ENCODE results near the gene LMBR1. TPM values are rescaled to one million over a fixed set of nuclear protein-coding genes. Genes with fewer than 3 reads are reported as not detected.

The LMBR1 gene
- total and polyA plus RNA-seq, 2 donors (not counting 3 experiments of a cell fraction or from before 2014, with no cell fraction given): 14.0 to 72.9 TPM

GRCh38 chr7:156754201-156754600 lies 138.8 kb downstream of the LMBR1 start:
- no peak overlapping the region for H2AFZ ChIP-seq (ENCODE audit: low read depth, low read length)
- TF ChIP-seq JUN (IDR thresholded peaks at IDR 0.05; ENCODE audit: borderline replicate concordance, insufficient read depth, insufficient read length, low read depth): no peak
- H3K27ac ChIP-seq (ENCODE audit: insufficient read depth, low read depth, low read length): no peak overlapping the region
- no peaks in the 10 kb centered on the region for H4K20me1 ChIP-seq (replicated peaks; ENCODE audit: control insufficient read depth, extremely low read depth, insufficient read depth, low read length)
- FAIRE-seq (peak; percentile 18), DNase-seq (ENCODE audit: low read depth, low spot score) (no peak)
- no peaks in the 10 kb centered on the region for H3K9me3 ChIP-seq (replicated peaks; ENCODE audit: control insufficient read depth, insufficient read depth, low read length)
- H3K79me2 ChIP-seq (ENCODE audit: control insufficient read depth, insufficient read depth, low read length): no peaks in the 10 kb centered on the region
- H3K4me2 ChIP-seq (ENCODE audit: insufficient read depth, low read length): no peak overlapping the region
- no peak overlapping the region for H3K9ac ChIP-seq (replicated peaks; ENCODE audit: extremely low read depth, insufficient read depth, low read length)
- no peak overlapping the region for H3K4me3 ChIP-seq (replicated peaks in 1 of 3; ENCODE audit: insufficient read depth in 1 of 3, low read depth in 1 of 3, low read length in 3 of 3)
- H3K27me3 ChIP-seq (ENCODE audit: control insufficient read depth in 2 of 2, insufficient read depth in 2 of 2, low read length in 2 of 2): no peaks in the 10 kb centered on the region
- ChIA-PET CTCF (interaction anchor here (0.8 to 3.0 kb wide), 2 partner anchors 10 to 17 kb away, joined by 3 to 7 read pairs; no protein-coding TSS in a partner anchor), POLR2A (no interaction called here)
- intact Hi-C loops (cut with micrococcal nuclease): no loop called here
- H3K36me3 ChIP-seq (ENCODE audit: control insufficient read depth in 2 of 2, extremely low read depth in 1 of 2, insufficient read depth in 2 of 2, low read length in 2 of 2): peaks cover 0 to 5% of the 10 kb centered on the region in 2 experiments
- dilution Hi-C loops (cut with MboI; ENCODE audit: extremely low pct_ligation_motif_present, low sequenced_read_pairs): no loop called here
- H3K4me1 ChIP-seq (ENCODE audit: control insufficient read depth, extremely low read depth, insufficient read depth, low read length): no peaks in the 10 kb centered on the region
- no peaks in the 10 kb centered on the region for H3K9me1 ChIP-seq (replicated peaks; ENCODE audit: control insufficient read depth, extremely low read depth, insufficient read depth, low read length)
- BruUV-seq (replicated peaks): no TSS peak

GRCh38 chr7:156753630-156754029 lies 139.4 kb downstream of the LMBR1 start:
- Histone ChIP-seq H3K4me1 (ENCODE audit: control insufficient read depth, extremely low read depth, insufficient read depth, low read length) (no peaks in the 10 kb centered on the region), H3K9me3 (replicated peaks; ENCODE audit: control insufficient read depth, insufficient read depth, low read length) (no peaks in the 10 kb centered on the region), H3K36me3 (ENCODE audit: control insufficient read depth in 2 of 2, extremely low read depth in 1 of 2, insufficient read depth in 2 of 2, low read length in 2 of 2) (peaks cover 0 to 5% of the 10 kb centered on the region in 2 experiments), H3K9me1 (replicated peaks; ENCODE audit: control insufficient read depth, extremely low read depth, insufficient read depth, low read length) (no peaks in the 10 kb centered on the region), H3K9ac (replicated peaks; ENCODE audit: extremely low read depth, insufficient read depth, low read length) (no peak overlapping the region), H3K4me3 (replicated peaks in 1 of 3; ENCODE audit: insufficient read depth in 1 of 3, low read depth in 1 of 3, low read length in 3 of 3) (no peak overlapping the region), H2AFZ (ENCODE audit: low read depth, low read length) (no peak overlapping the region), H3K79me2 (ENCODE audit: control insufficient read depth, insufficient read depth, low read length) (no peaks in the 10 kb centered on the region), H3K27me3 (ENCODE audit: control insufficient read depth in 2 of 2, insufficient read depth in 2 of 2, low read length in 2 of 2) (no peaks in the 10 kb centered on the region), H3K4me2 (ENCODE audit: insufficient read depth, low read length) (no peak overlapping the region), H4K20me1 (replicated peaks; ENCODE audit: control insufficient read depth, extremely low read depth, insufficient read depth, low read length) (no peaks in the 10 kb centered on the region), H3K27ac (ENCODE audit: insufficient read depth, low read depth, low read length) (no peak overlapping the region)
- intact Hi-C loops (cut with micrococcal nuclease): no loop called here
- dilution Hi-C loops (cut with MboI; ENCODE audit: extremely low pct_ligation_motif_present, low sequenced_read_pairs): no loop called here
- no peak for TF ChIP-seq MAX (IDR thresholded peaks at IDR 0.05; ENCODE audit: insufficient read depth, insufficient read length)
- BruUV-seq (replicated peaks): no TSS peak
- ChIA-PET POLR2A (no interaction called here), CTCF (interaction anchor here (0.8 to 3.0 kb wide), 2 partner anchors 10 to 18 kb away, joined by 3 to 7 read pairs; no protein-coding TSS in a partner anchor)
- DNase-seq (ENCODE audit: low read depth, low spot score): no peak
- FAIRE-seq: no peak

All from endothelial cell of umbilical vein (primary cell).